HL-60 (cell line): Measurements from ENCODE around the gene DTX3.

ENCODE experiments used
- DNase-seq, 2 experiments: peaks; one replicate each; pipeline ENCODE4 v3.0.0-alpha.2; 2010 to 2020; ENCODE audit warnings: low read depth in 1 of 2, low spot score in 1 of 2
- H3K27ac ChIP-seq: fragments of 250-450 bp; sonication (Bioruptor Pico); replicated peaks from 2 replicates; pipeline ENCODE4 v1.5.1; 2020; ENCODE audit warnings: mild to moderate bottlenecking, moderate library complexity
- H3K27me3 ChIP-seq: fragments of 250-450 bp; sonication (Bioruptor Pico); 2 replicates; pipeline ENCODE4 v1.5.1; 2021; ENCODE audit warnings: mild to moderate bottlenecking, moderate library complexity; ENCODE audit not compliant: insufficient read depth, poor library complexity, severe bottlenecking
- H3K4me3 ChIP-seq: replicated peaks from 2 replicates; pipeline ENCODE4 v1.5.1; 2011; ENCODE audit warnings: mild to moderate bottlenecking, control low read depth, low read length; ENCODE audit not compliant: insufficient read depth
- GABPA ChIP-seq: IDR thresholded peaks from 2 replicates; pipeline ENCODE4 v1.6.1; 2012; ENCODE audit warnings: low read depth
- POLR2AphosphoS5 ChIP-seq: IDR thresholded peaks from 2 replicates; pipeline ENCODE4 v1.6.1; 2012; ENCODE audit warnings: low read depth
- REST ChIP-seq: IDR thresholded peaks from 2 replicates; pipeline ENCODE4 v1.6.1; 2012; ENCODE audit warnings: low read depth; ENCODE audit not compliant: insufficient replicate concordance
- SPI1 ChIP-seq: IDR thresholded peaks from 2 replicates; pipeline ENCODE4 v1.6.1; 2012; ENCODE audit warnings: low read depth, mild to moderate bottlenecking, borderline replicate concordance
- TF ChIP-seq, protein P1 (sequence below): IDR thresholded peaks from one replicate; pipeline ENCODE4 v1.5.1; 2011; ENCODE audit warnings: low read length, control low read depth, inconsistent platforms; ENCODE audit not compliant: insufficient read depth

Gene DTX3

DNA sequence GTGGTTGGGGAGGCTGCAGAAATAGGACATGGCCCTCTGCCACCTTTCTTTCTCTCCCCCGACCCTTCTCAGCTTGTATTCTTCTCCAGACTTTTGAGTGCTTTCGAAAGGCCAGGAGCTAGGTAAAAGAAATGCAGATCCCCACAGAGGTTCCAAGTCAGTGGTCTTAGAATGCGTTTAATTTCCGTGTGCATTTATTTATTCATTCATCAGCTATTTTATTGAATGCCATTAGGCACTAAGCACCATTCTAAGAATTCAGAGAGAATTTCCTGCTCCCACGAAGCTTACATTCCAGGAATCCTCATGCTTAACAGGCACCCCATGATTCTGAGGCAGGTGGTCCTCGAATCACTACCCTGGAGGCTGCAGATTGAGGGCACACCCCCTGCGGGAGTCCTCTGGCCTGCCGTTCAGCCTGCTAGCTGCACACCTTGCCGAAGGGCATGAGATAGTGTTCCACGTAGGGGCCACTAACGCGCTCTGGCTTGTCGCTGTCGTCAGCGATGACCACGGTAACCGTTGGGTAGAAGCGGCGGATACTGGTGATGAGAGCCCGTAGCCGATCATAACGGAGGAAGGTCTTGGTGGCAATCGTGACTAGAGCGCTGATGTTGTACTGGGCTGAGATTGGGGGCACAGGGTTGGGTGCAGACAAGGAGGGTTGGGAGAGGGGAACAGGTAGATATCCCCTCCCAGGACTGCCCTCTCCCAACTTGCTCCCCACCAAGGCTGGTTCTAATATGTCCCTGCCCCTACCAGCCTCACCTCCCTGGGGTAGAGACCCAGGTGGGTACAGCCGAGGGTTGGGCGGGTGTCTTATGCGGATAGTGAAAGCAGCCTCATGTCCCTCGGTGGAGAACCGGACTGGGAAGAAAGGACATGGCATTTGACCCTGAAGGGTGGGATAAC, 23.9 kb downstream of the DTX3 start:
- Histone ChIP-seq H3K27ac (no peak overlapping the region), H3K27me3 (peaks cover 67% of the 10 kb centered on the region), H3K4me3 (no peak overlapping the region)
- TF ChIP-seq REST: no peak
- TF ChIP-seq, protein P1, sequence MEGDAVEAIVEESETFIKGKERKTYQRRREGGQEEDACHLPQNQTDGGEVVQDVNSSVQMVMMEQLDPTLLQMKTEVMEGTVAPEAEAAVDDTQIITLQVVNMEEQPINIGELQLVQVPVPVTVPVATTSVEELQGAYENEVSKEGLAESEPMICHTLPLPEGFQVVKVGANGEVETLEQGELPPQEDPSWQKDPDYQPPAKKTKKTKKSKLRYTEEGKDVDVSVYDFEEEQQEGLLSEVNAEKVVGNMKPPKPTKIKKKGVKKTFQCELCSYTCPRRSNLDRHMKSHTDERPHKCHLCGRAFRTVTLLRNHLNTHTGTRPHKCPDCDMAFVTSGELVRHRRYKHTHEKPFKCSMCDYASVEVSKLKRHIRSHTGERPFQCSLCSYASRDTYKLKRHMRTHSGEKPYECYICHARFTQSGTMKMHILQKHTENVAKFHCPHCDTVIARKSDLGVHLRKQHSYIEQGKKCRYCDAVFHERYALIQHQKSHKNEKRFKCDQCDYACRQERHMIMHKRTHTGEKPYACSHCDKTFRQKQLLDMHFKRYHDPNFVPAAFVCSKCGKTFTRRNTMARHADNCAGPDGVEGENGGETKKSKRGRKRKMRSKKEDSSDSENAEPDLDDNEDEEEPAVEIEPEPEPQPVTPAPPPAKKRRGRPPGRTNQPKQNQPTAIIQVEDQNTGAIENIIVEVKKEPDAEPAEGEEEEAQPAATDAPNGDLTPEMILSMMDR: no peak
- no peak for TF ChIP-seq GABPA
- no peak for TF ChIP-seq POLR2AphosphoS5
- no peak for TF ChIP-seq SPI1
- DNase-seq: no peak

- no peak for DNase-seq
- Histone ChIP-seq H3K4me3 (no peak overlapping the region), H3K27me3 (peaks cover 64% of the 10 kb centered on the region), H3K27ac (no peak overlapping the region)
- TF ChIP-seq, protein P1: no peak
- TF ChIP-seq REST (no peak), SPI1 (no peak), POLR2AphosphoS5 (no peak), GABPA (no peak)
Measured at GRCh38 chr12:57629897-57630471, 25.4 kb downstream of the DTX3 start.

- H3K4me3 ChIP-seq: no peak overlapping the region
- no peak for DNase-seq
- peaks cover 59% of the 10 kb centered on the region for H3K27me3 ChIP-seq
- H3K27ac ChIP-seq: no peak overlapping the region
- no peak for TF ChIP-seq GABPA
- no peak for TF ChIP-seq POLR2AphosphoS5
- TF ChIP-seq, protein P1: no peak
Measured at GRCh38 chr12:57630891-57631433, 26.3 kb downstream of the DTX3 start.
